H1 (cell line): ENCODE measurements around the gene R3HDM4. TPM values are rescaled to one million over a fixed set of nuclear protein-coding genes. Genes with fewer than 3 reads are reported as not detected.

Experiments used
- CTCF ChIA-PET: fragments of 300-600 bp; sonication (Branson Sonifier 250); formaldehyde crosslinking; loops from one replicate; lab custom pipeline; 2021; ENCODE audit not compliant: partially characterized antibody; lab: Charles Lee
- POLR2A ChIA-PET: fragments of 300-600 bp; sonication (Branson Sonifier 250); formaldehyde crosslinking; loops from one replicate; lab custom pipeline; 2021; ENCODE audit warnings: inconsistent platforms; ENCODE audit not compliant: partially characterized antibody; lab: Charles Lee
- DNase-seq, 2 experiments: peaks; one replicate each; pipeline versions ENCODE4 v3.0.0 to v3.0.0-alpha.2; 2010 to 2022; ENCODE audit warnings: low spot score in 2 of 2, low read depth in 1 of 2, mixed read lengths in 1 of 2
- FAIRE-seq: peaks from 2 replicates; lab custom pipeline; 2011; peaks lifted over from hg19 to GRCh38; lab: Jason Lieb, UNC
- H2AFZ ChIP-seq: 2 replicates; pipeline ENCODE4 v1.8.1; 2012; ENCODE audit warnings: low read length, inconsistent platforms
- H2AK5ac ChIP-seq: 2 replicates; pipeline ENCODE4 v1.6.1; 2013; ENCODE audit warnings: low read depth, low read length
- H2BK120ac ChIP-seq: replicated peaks from 2 replicates; pipeline ENCODE3; 2013; ENCODE audit warnings: low read depth, low read length, inconsistent platforms
- H2BK12ac ChIP-seq: 2 replicates; pipeline ENCODE4 v1.6.1; 2013; ENCODE audit warnings: low read depth, low read length
- H2BK15ac ChIP-seq: 2 replicates; pipeline ENCODE4 v1.6.1; 2013; ENCODE audit warnings: low read length
- H2BK20ac ChIP-seq: 2 replicates; pipeline ENCODE4 v1.6.1; 2013; ENCODE audit warnings: low read length
- H2BK5ac ChIP-seq: 2 replicates; pipeline ENCODE4 v1.6.1; 2013; ENCODE audit warnings: low read depth, low read length
- H3K14ac ChIP-seq: 2 replicates; pipeline ENCODE4 v1.6.1; 2013; ENCODE audit warnings: inconsistent platforms; ENCODE audit not compliant: insufficient read length
- H3K18ac ChIP-seq: 2 replicates; pipeline ENCODE4 v1.6.1; 2013; ENCODE audit warnings: low read length; ENCODE audit errors: extremely low read depth
- H3K23ac ChIP-seq: 2 replicates; pipeline ENCODE4 v1.6.1; 2013; ENCODE audit warnings: inconsistent platforms; ENCODE audit not compliant: insufficient read length
- H3K23me2 ChIP-seq: 2 replicates; pipeline ENCODE4 v1.6.1; 2013; ENCODE audit warnings: low read depth, low read length
- H3K27ac ChIP-seq: 2 replicates; pipeline ENCODE4 v1.6.1; 2011; ENCODE audit warnings: low read depth, low read length, inconsistent platforms
- H3K27me3 ChIP-seq, 4 experiments: replicated peaks in 1 of 4; 1 replicate in 1 of 4; 2 replicates in 3 of 4; pipeline versions ENCODE4 v1.6.1 to v1.8.1; 2011 to 2013; ENCODE audit warnings: low read length in 3 of 4, mild to moderate bottlenecking in 3 of 4, inconsistent platforms in 2 of 4, mixed read lengths in 2 of 4, moderate library complexity in 1 of 4; ENCODE audit not compliant: control insufficient read depth in 3 of 4, insufficient read depth in 3 of 4; ENCODE audit errors: extremely low read depth in 1 of 4
- H3K36me3 ChIP-seq, 4 experiments: 2 replicates each; pipeline versions ENCODE4 v1.6.1 to v1.8.1; 2011 to 2013; ENCODE audit warnings: mild to moderate bottlenecking in 4 of 4, low read length in 3 of 4, moderate library complexity in 2 of 4, control low read depth in 1 of 4, inconsistent platforms in 1 of 4; ENCODE audit not compliant: insufficient read depth in 4 of 4, control insufficient read depth in 2 of 4
- H3K4ac ChIP-seq: replicated peaks from 2 replicates; pipeline ENCODE3; 2013; ENCODE audit warnings: low read length, low read depth, mixed read lengths, inconsistent platforms; ENCODE audit not compliant: insufficient read length
- H3K4me1 ChIP-seq, 4 experiments: replicated peaks in 1 of 4; 1 replicate in 1 of 4; 2 replicates in 3 of 4; pipeline versions ENCODE4 v1.6.1 to v1.8.1; 2011 to 2013; ENCODE audit warnings: low read length in 3 of 4, inconsistent platforms in 2 of 4, mixed read lengths in 1 of 4; ENCODE audit not compliant: insufficient read depth in 4 of 4, control insufficient read depth in 3 of 4
- H3K4me2 ChIP-seq, 2 experiments: 2 replicates each; pipeline versions ENCODE4 v1.6.1 to v1.8.1; 2011 to 2013; ENCODE audit warnings: low read depth in 2 of 2, low read length in 2 of 2, control low read depth in 1 of 2, inconsistent platforms in 1 of 2, mild to moderate bottlenecking in 1 of 2; ENCODE audit not compliant: insufficient read depth in 1 of 2
- H3K4me3 ChIP-seq, 4 experiments: fragments of 200-600, 300-600 bp in 1 of 4; sonication (generic), shearing (Covaris generic), sonication (Bioruptor Twin) in 1 of 4; 2 replicates each; pipeline versions ENCODE4 v1.5.1 to v1.8.1; 2011 to 2016; ENCODE audit warnings: low read length in 4 of 4, low read depth in 3 of 4, control low read depth in 2 of 4, inconsistent platforms in 2 of 4, mild to moderate bottlenecking in 2 of 4, mixed read lengths in 1 of 4, moderate library complexity in 1 of 4; ENCODE audit not compliant: insufficient read depth in 2 of 4; ENCODE audit errors: extremely low read depth in 1 of 4
- H3K56ac ChIP-seq: replicated peaks from 2 replicates; pipeline ENCODE3; 2013; ENCODE audit warnings: low read depth, mild to moderate bottlenecking, mixed read lengths, low read length, inconsistent platforms; ENCODE audit not compliant: insufficient read length
- H3K79me1 ChIP-seq: 2 replicates; pipeline ENCODE4 v1.6.1; 2013; ENCODE audit warnings: low read depth, low read length, control low read depth
- H3K79me2 ChIP-seq, 2 experiments: 2 replicates each; pipeline versions ENCODE4 v1.6.1 to v1.8.1; 2012 to 2013; ENCODE audit warnings: low read length in 2 of 2, mild to moderate bottlenecking in 2 of 2, inconsistent platforms in 1 of 2; ENCODE audit not compliant: insufficient read depth in 2 of 2, control insufficient read depth in 1 of 2
- H3K9ac ChIP-seq, 4 experiments: replicated peaks in 1 of 4; 1 replicate in 1 of 4; 2 replicates in 3 of 4; pipeline versions ENCODE4 v1.6.1 to v1.8.1; 2011 to 2013; ENCODE audit warnings: low read depth in 3 of 4, low read length in 3 of 4, control low read depth in 2 of 4, mild to moderate bottlenecking in 2 of 4, moderate library complexity in 2 of 4, inconsistent platforms in 1 of 4; ENCODE audit errors: extremely low read depth in 1 of 4
- H3K9me3 ChIP-seq, 2 experiments: 2 replicates each; pipeline versions ENCODE4 v1.6.1 to v1.8.1; 2012 to 2013; ENCODE audit warnings: mild to moderate bottlenecking in 2 of 2, moderate library complexity in 2 of 2, control low read depth in 1 of 2, inconsistent platforms in 1 of 2, low read depth in 1 of 2, low read length in 1 of 2, mixed read lengths in 1 of 2; ENCODE audit not compliant: insufficient read depth in 2 of 2
- H4K20me1 ChIP-seq, 2 experiments: replicated peaks in 1 of 2; 2 replicates each; pipeline versions ENCODE3 to v1.8.1; 2011 to 2013; ENCODE audit warnings: inconsistent platforms in 2 of 2, low read length in 2 of 2, mild to moderate bottlenecking in 1 of 2; ENCODE audit not compliant: insufficient read depth in 2 of 2, control insufficient read depth in 1 of 2
- H4K5ac ChIP-seq: 2 replicates; pipeline ENCODE4 v1.6.1; 2013; ENCODE audit warnings: low read length, low read depth, mixed read lengths, inconsistent platforms; ENCODE audit not compliant: insufficient read length
- H4K8ac ChIP-seq: 2 replicates; pipeline ENCODE4 v1.8.0; 2013; ENCODE audit warnings: mild to moderate bottlenecking, moderate library complexity, low read length, inconsistent platforms; ENCODE audit not compliant: insufficient read depth; ENCODE audit errors: extremely low read depth
- H4K91ac ChIP-seq: replicated peaks from 2 replicates; pipeline ENCODE3; 2013; ENCODE audit warnings: low read length, mixed read lengths, inconsistent platforms; ENCODE audit not compliant: insufficient read length
- ATF3 ChIP-seq: IDR thresholded peaks from 2 replicates; pipeline ENCODE4 v1.6.1; 2011; ENCODE audit warnings: low read depth, mild to moderate bottlenecking, low read length; ENCODE audit not compliant: insufficient read depth
- BRCA1 ChIP-seq: IDR thresholded peaks from 2 replicates; pipeline ENCODE4 v1.6.1; 2012; ENCODE audit warnings: low read depth, low read length, improper control_type of control experiment
- CHD1 ChIP-seq: IDR thresholded peaks from 2 replicates; pipeline ENCODE4 v1.6.1; 2012; ENCODE audit warnings: low read depth, low read length, improper control_type of control experiment
- HDAC6 ChIP-seq: IDR thresholded peaks from one replicate; pipeline ENCODE4 v1.7.1; 2012; ENCODE audit warnings: low read depth, mild to moderate bottlenecking, inconsistent platforms, low read length, moderate library complexity
- KDM1A ChIP-seq: fragments of 200-600, 300-600 bp; sonication (generic); IDR thresholded peaks from 2 replicates; pipeline ENCODE4 v1.7.1; 2016; ENCODE audit warnings: mild to moderate bottlenecking, low read length, borderline replicate concordance
- RFX5 ChIP-seq: IDR thresholded peaks from 2 replicates; pipeline ENCODE4 v1.6.1; 2011; ENCODE audit warnings: low read depth, low read length, improper control_type of control experiment, borderline replicate concordance
- SIRT6 ChIP-seq: IDR thresholded peaks from one replicate; pipeline ENCODE4 v1.7.1; 2012; ENCODE audit warnings: low read length, inconsistent platforms
- SP4 ChIP-seq: IDR thresholded peaks from 2 replicates; pipeline ENCODE4 v1.6.1; 2012; ENCODE audit warnings: low read length, inconsistent platforms
- TAF1 ChIP-seq: IDR thresholded peaks from 2 replicates; pipeline ENCODE4 v1.6.1; 2011; ENCODE audit warnings: mild to moderate bottlenecking, low read depth, low read length
- TAF7 ChIP-seq: optimal IDR thresholded peaks from 2 replicates; pipeline ENCODE3; 2011; ENCODE audit warnings: low read depth, mild to moderate bottlenecking, inconsistent platforms, low read length, moderate library complexity, borderline replicate concordance
- USF2 ChIP-seq: IDR thresholded peaks from 2 replicates; pipeline ENCODE4 v1.6.1; 2011; ENCODE audit warnings: low read length, improper control_type of control experiment
- WGBS, 2 experiments: shearing (Covaris generic) in 1 of 2; methylation state at CpG; one replicate each; pipeline versions ENCODE4 v1.1.6 to v1.1.7; 2013 to 2015; ENCODE audit warnings: low lambda C conversion rate in 2 of 2, mixed read lengths in 2 of 2, inconsistent platforms in 1 of 2, low coverage in 1 of 2, missing lambda C conversion rate in 1 of 2; ENCODE audit not compliant: insufficient replicate concordance in 2 of 2, insufficient coverage in 1 of 2, insufficient read length in 1 of 2; ENCODE audit errors: extremely low coverage in 1 of 2, missing lambda C conversion rate in 1 of 2; 5-methylcytosine and 5-hydroxymethylcytosine counted together
- polyA plus RNA-seq, 7 experiments: library from polyadenylated mRNA; depleted of rRNA in 3 of 7; stranded (reverse) in 5 of 7; unstranded in 2 of 7; fragments of >200 nt in 5 of 7; fragments of 200-250 nt in 2 of 7; gene quantifications; 1 replicate in 5 of 7; 2 replicates in 1 of 7; 4 replicates in 1 of 7; pipeline versions ENCODE4 v1.2.1 to v1.2.3, GENCODE V29; 2011 to 2013; ENCODE audit warnings: missing spikeins in 2 of 7, mixed read lengths in 2 of 7
- total RNA-seq: library from RNA; stranded (reverse); fragmentation: NEBNext Ultra II Directional; extraction: Animal tissue kit (Norgen Biotek cat#: 25700); gene quantifications from 2 replicates; pipeline ENCODE4 v1.2.1, GENCODE V29; 2021

The R3HDM4 gene
- total and polyA plus RNA-seq, 2 of the 8 experiments (the other 6 are each of a cell fraction or from before 2014, with no cell fraction given) = 76.8 to 102 TPM

GRCh38 chr19:866769-867300 lies 46.2 kb downstream of the R3HDM4 start:
- Histone ChIP-seq H3K4me3 (no peak overlapping the region), H2BK120ac (no peak overlapping the region), H3K9me3 (peaks cover 0 to under 1% of the 10 kb centered on the region in 2 experiments; a peak in 1 of 4 replicates), H3K4me2 (peak overlapping the region in 1 of 2 experiments; percentile 35; a peak in 1 of 4 replicates), H3K79me2 (no peaks in the 10 kb centered on the region), H3K36me3 (peaks cover 0 to 12% (median 0%) of the 10 kb centered on the region in 4 experiments; a peak in 2 of 8 replicates), H3K23me2 (peaks cover 5% of the 10 kb centered on the region; the same call in 1 of the 2 replicates), H2AFZ (no peak overlapping the region), H2BK5ac (no peak overlapping the region), H3K56ac (no peak overlapping the region), H4K8ac (no peak overlapping the region; the same call in 1 of the 2 replicates), H3K27ac (no peak overlapping the region), H2BK12ac (no peak overlapping the region), H3K4ac (no peak overlapping the region), H2AK5ac (no peak overlapping the region), H2BK15ac (no peak overlapping the region), H3K23ac (no peak overlapping the region), H3K79me1 (no peaks in the 10 kb centered on the region; the same call in 1 of the 2 replicates), H3K9ac (no peak overlapping the region), H4K20me1 (peaks cover 4 to 8% of the 10 kb centered on the region in 2 experiments), H3K18ac (no peak overlapping the region; the same call in 1 of the 2 replicates), H3K4me1 (peaks cover 0 to 14% (median 4%) of the 10 kb centered on the region in 4 experiments; a peak in 6 of 7 replicates), H4K91ac (no peak overlapping the region), H4K5ac (no peak overlapping the region), H3K14ac (no peak overlapping the region), H3K27me3 (peaks cover 0 to 5% (median 0%) of the 10 kb centered on the region in 4 experiments; a peak in 2 of 7 replicates), H2BK20ac (no peak overlapping the region)
- ChIA-PET POLR2A (interaction anchor here (0.7 to 1.3 kb wide), 3 partner anchors 32 to 66 kb away, joined by 3 to 5 read pairs (median 5); no protein-coding TSS in a partner anchor), CTCF (interaction anchor here (0.6 to 2.6 kb wide), 15 partner anchors 8 to 372 kb away, joined by 3 to 9 read pairs (median 4); partner anchors contain the start of gene MISP)
- 82% methylated on average over 32 of the region's 38 CpGs; no CpG with 5 or more reads in 1 of the 2 experiments for WGBS, 2 experiments
- FAIRE-seq (no peak), DNase-seq (no peak)
- no peak for TF ChIP-seq TAF7
- TF ChIP-seq ATF3 = no peak
- no peak for TF ChIP-seq SP4
- TF ChIP-seq SIRT6 = no peak
- TF ChIP-seq KDM1A = no peak
- no peak for TF ChIP-seq USF2
- no peak for TF ChIP-seq HDAC6
- TF ChIP-seq CHD1 = no peak
- TF ChIP-seq BRCA1 = no peak
- no peak for TF ChIP-seq RFX5
- no peak for TF ChIP-seq TAF1
